Prostate gland (tissue), 2 donors: ENCODE measurements around the gene BLZF1. TPM values are rescaled to one million over a fixed set of nuclear protein-coding genes. Genes with fewer than 3 reads are reported as not detected.

Experiments used
- DNase-seq: peaks from one replicate; pipeline ENCODE4 v3.0.0-alpha.2; 2019; ENCODE audit warnings: low spot score
- H3K27ac ChIP-seq, 2 donors: fragments of 200-600 bp; sonication (generic); 2 replicates each; pipeline ENCODE4 v1.5.1; 2017 to 2019
- H3K27me3 ChIP-seq: fragments of 200-600 bp; sonication (generic); replicated peaks from 2 replicates; pipeline ENCODE4 v1.5.1; 2019; ENCODE audit not compliant: insufficient read depth
- H3K36me3 ChIP-seq, 2 donors: fragments of 200-600 bp; sonication (generic); 1 replicate in 1 of 2; 2 replicates in 1 of 2; pipeline versions ENCODE4 v1.5.1 to v1.8.1; 2017 to 2019
- H3K4me1 ChIP-seq: fragments of 200-600 bp; sonication (generic); replicated peaks from 2 replicates; pipeline ENCODE4 v1.5.1; 2019
- H3K4me3 ChIP-seq, 2 donors: fragments of 200-600 bp; sonication (generic); 2 replicates each; pipeline ENCODE4 v1.5.1; 2017 to 2019
- H3K9me3 ChIP-seq: fragments of 200-600 bp; sonication (generic); 2 replicates; pipeline ENCODE4 v1.5.1; 2017
- POLR2A ChIP-seq: fragments of 450-650 bp; IDR thresholded peaks from one replicate; pipeline ENCODE4 v1.6.1; 2016; ENCODE audit warnings: antibody characterized with exemption, mild to moderate bottlenecking
- POLR2AphosphoS5 ChIP-seq: sonication (generic); formaldehyde crosslinking; IDR thresholded peaks from one replicate; pipeline ENCODE4 v1.6.1; 2017; ENCODE audit warnings: antibody characterized with exemption
- WGBS: methylation state at CpG from one replicate; pipeline ENCODE4 v1.1.5; 2018; 5-methylcytosine and 5-hydroxymethylcytosine counted together
- intact Hi-C: fragments of 100-400 bp; cut with DNase I; formaldehyde crosslinking; loops from one replicate; pipeline ENCODE4 v1.14.2; 2022
- total RNA-seq, 2 donors: library from RNA; depleted of rRNA; stranded (reverse); fragments of >200 nt; gene quantifications; one replicate each; pipeline ENCODE4 v1.1.0, GENCODE V29; 2016
- TF ChIP-seq, protein P1 (sequence below), 4 experiments: fragments of 200-600 bp in 2 of 4; fragments of 450-650 bp in 2 of 4; sonication (generic) in 2 of 4; IDR thresholded peaks; 1 replicate in 3 of 4; 2 replicates in 1 of 4; pipeline ENCODE4 v1.5.1; 2016 to 2019; ENCODE audit warnings: antibody characterized with exemption in 4 of 4, mild to moderate bottlenecking in 2 of 4, moderate library complexity in 2 of 4

Gene BLZF1, protein sequence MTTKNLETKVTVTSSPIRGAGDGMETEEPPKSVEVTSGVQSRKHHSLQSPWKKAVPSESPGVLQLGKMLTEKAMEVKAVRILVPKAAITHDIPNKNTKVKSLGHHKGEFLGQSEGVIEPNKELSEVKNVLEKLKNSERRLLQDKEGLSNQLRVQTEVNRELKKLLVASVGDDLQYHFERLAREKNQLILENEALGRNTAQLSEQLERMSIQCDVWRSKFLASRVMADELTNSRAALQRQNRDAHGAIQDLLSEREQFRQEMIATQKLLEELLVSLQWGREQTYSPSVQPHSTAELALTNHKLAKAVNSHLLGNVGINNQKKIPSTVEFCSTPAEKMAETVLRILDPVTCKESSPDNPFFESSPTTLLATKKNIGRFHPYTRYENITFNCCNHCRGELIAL
- total RNA-seq = 10 to 100 TPM; 18.8 to 21.7 TPM

- no peaks in the 10 kb centered on the region for H3K4me1 ChIP-seq
- no peaks in the 10 kb centered on the region for H3K27me3 ChIP-seq
- H3K4me3 ChIP-seq = peak within 1 kb of the TSS; percentile 54 to 59
- peak within 1 kb of the TSS; percentile 82 to 86 for H3K27ac ChIP-seq
- H3K9me3 ChIP-seq = no peaks in the 10 kb centered on the region
- under 1% methylated on average over 37 of the region's 37 CpGs for WGBS
- no peaks in the 10 kb centered on the region for H3K36me3 ChIP-seq
- peak; percentile 96 for DNase-seq
- intact Hi-C loops = loop anchor here (10.0 kb wide), 1 partner anchor 177 kb away; no protein-coding TSS in a partner anchor
- TF ChIP-seq, protein P1, sequence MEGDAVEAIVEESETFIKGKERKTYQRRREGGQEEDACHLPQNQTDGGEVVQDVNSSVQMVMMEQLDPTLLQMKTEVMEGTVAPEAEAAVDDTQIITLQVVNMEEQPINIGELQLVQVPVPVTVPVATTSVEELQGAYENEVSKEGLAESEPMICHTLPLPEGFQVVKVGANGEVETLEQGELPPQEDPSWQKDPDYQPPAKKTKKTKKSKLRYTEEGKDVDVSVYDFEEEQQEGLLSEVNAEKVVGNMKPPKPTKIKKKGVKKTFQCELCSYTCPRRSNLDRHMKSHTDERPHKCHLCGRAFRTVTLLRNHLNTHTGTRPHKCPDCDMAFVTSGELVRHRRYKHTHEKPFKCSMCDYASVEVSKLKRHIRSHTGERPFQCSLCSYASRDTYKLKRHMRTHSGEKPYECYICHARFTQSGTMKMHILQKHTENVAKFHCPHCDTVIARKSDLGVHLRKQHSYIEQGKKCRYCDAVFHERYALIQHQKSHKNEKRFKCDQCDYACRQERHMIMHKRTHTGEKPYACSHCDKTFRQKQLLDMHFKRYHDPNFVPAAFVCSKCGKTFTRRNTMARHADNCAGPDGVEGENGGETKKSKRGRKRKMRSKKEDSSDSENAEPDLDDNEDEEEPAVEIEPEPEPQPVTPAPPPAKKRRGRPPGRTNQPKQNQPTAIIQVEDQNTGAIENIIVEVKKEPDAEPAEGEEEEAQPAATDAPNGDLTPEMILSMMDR (IDR thresholded peaks at IDR 0.05) = no peak
- peak; percentile 92 for TF ChIP-seq POLR2AphosphoS5
- TF ChIP-seq POLR2A = peak; percentile 31
These were observed at the start of gene BLZF1, which contains the start of gene NME7 for GRCh38 chr1:169367686-169368405. Gene BLZF1 (plus strand): TSS chr1:169368195. CDS start chr1:169369523, 1,328 bp downstream. Gene NME7 (minus strand): TSS chr1:169367797. CDS start chr1:169367710, 87 bp downstream.

DNA sequence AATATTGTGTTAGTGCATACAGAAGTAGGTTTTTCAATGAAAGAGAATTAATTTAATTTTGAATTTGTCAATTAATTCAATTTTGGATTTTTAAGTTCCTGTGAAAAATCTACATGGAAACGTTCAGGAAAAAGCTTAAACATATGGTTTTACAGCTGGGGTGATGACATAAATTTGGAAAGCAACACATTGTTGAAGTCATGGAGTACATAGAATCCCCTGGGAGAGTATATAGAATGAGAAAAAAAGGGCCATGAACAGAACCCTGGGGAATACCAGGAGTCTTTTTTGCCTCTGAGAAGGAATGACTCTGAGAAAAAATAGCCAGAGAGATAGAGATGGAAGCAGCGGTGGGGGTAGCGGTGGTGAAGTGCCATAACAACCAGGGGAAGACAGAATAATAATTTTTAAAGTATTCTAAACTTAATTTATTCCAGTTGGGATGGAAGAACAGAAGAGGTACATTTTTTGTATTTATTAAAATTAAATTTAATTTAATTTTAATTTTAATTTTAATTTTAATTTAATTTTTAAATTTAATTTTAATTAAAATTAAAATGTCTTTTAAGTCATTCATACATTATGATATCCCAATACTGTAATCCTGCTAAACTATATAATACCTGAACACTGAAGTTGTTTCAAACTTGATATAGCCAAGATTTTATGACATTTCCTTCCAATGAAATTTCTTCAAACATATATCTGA, 49.3 kb upstream of the BLZF1 start:
- no peaks in the 10 kb centered on the region for H3K4me1 ChIP-seq
- intact Hi-C loops = no loop called here
- WGBS = 92% methylated on average over 3 of the region's 3 CpGs
- no peaks in the 10 kb centered on the region for H3K36me3 ChIP-seq
- TF ChIP-seq, protein P1 (IDR thresholded peaks at IDR 0.05) = no peak
- no peak for TF ChIP-seq POLR2AphosphoS5
- TF ChIP-seq POLR2A = no peak
- H3K27me3 ChIP-seq = no peaks in the 10 kb centered on the region
- DNase-seq = no peak
- H3K27ac ChIP-seq = no peak overlapping the region
- no peaks in the 10 kb centered on the region for H3K9me3 ChIP-seq
- no peak overlapping the region for H3K4me3 ChIP-seq

DNA sequence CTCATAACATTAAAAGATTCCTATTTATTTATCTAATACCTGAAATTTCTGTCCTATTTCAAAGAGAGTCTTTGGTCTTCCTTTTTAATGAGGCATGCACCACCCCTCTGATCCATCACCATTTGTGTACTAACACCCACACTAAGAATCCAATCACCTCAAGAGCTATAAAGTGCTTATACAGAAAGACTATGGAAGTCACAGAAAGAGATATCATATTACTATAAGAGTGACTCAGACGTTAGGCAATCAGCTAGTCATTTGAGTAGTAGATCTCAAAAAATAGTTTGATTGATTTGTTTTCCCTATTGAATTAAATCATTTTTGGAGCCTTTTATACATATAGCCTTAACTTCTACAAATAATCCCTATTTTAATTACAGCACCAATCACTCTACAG, 46.5 kb upstream of the BLZF1 start:
- intact Hi-C loops = no loop called here
- no peaks in the 10 kb centered on the region for H3K27me3 ChIP-seq
- H3K4me3 ChIP-seq = no peak overlapping the region
- TF ChIP-seq, protein P1 (IDR thresholded peaks at IDR 0.05) = no peak
- TF ChIP-seq POLR2A (no peak), POLR2AphosphoS5 (no peak)
- H3K4me1 ChIP-seq = no peaks in the 10 kb centered on the region
- no peak overlapping the region for H3K27ac ChIP-seq
- 87% methylated on average over 1 of the region's 1 CpG for WGBS
- H3K9me3 ChIP-seq = no peaks in the 10 kb centered on the region
- H3K36me3 ChIP-seq = no peaks in the 10 kb centered on the region
- DNase-seq = no peak

- Histone ChIP-seq H3K4me3 (no peak overlapping the region), H3K9me3 (no peaks in the 10 kb centered on the region), H3K36me3 (no peaks in the 10 kb centered on the region), H3K27ac (no peak overlapping the region), H3K4me1 (no peaks in the 10 kb centered on the region), H3K27me3 (no peaks in the 10 kb centered on the region)
- 96% methylated on average over 3 of the region's 3 CpGs for WGBS
- intact Hi-C loops = no loop called here
- TF ChIP-seq POLR2A = no peak
- TF ChIP-seq POLR2AphosphoS5 = no peak
- TF ChIP-seq, protein P1 (IDR thresholded peaks at IDR 0.05) = no peak
- DNase-seq = no peak
These were observed 45.9 kb upstream of the BLZF1 start for GRCh38 chr1:169322138-169322537.
